Activated T-helper 17 cell treated with anti-CD3 and anti-CD28 coated beads, Interleukin-2, amount 50 U/mL, for 72 hours (primary cell): ENCODE data around the gene ASCC2. TPM values are rescaled to one million over a fixed set of nuclear protein-coding genes. Genes with fewer than 3 reads are reported as not detected.
"Not testable (repeated sequence)": the region's sequence is repeated elsewhere in the genome, so short reads cannot be mapped to it uniquely, and the experiment has no call there.

Experiments used
- ATAC-seq: fragments of 150-1000 bp; cut with Tn5 transposase; replicated peaks from 2 replicates; pipeline ENCODE4 v1.10.0; 2021; ENCODE audit warnings: mild to moderate bottlenecking, moderate library complexity
- H3K27ac Mint-ChIP-seq: one replicate; pipeline ENCODE4 v1.8.0; 2022; ENCODE audit warnings: mixed read lengths
- H3K27me3 Mint-ChIP-seq: one replicate; pipeline ENCODE4 v1.8.0; 2022; ENCODE audit warnings: mixed read lengths
- H3K36me3 Mint-ChIP-seq: one replicate; pipeline ENCODE4 v1.8.0; 2022; ENCODE audit warnings: low read depth, mild to moderate bottlenecking, mixed read lengths
- H3K4me1 Mint-ChIP-seq: one replicate; pipeline ENCODE4 v1.8.0; 2022; ENCODE audit warnings: mixed read lengths
- H3K4me3 Mint-ChIP-seq: one replicate; pipeline ENCODE4 v1.8.0; 2022; ENCODE audit warnings: mild to moderate bottlenecking, mixed read lengths
- H3K9me3 Mint-ChIP-seq: one replicate; pipeline ENCODE4 v1.8.0; 2022; ENCODE audit warnings: mixed read lengths
- total RNA-seq, 2 donors: library from RNA; stranded (reverse); gene quantifications; one replicate each; pipeline ENCODE4 v1.2.3, GENCODE V29; 2022

ASCC2 gene
- total RNA-seq, 2 donors from 2014 or later: 62.0 to 79.4 TPM

GRCh38 chr22:29867851-29868250 is 29.8 kb upstream of the ASCC2 start:
- Mint-ChIP-seq H3K9me3 (no peaks in the 10 kb centered on the region), H3K4me3 (no peak overlapping the region), H3K36me3 (no peaks in the 10 kb centered on the region), H3K27ac (no peak overlapping the region), H3K4me1 (peaks cover 5% of the 10 kb centered on the region), H3K27me3 (peaks cover 4% of the 10 kb centered on the region)
- ATAC-seq: no peak

- Mint-ChIP-seq H3K4me1 (peaks cover 5% of the 10 kb centered on the region), H3K27ac (no peak overlapping the region), H3K36me3 (no peaks in the 10 kb centered on the region), H3K9me3 (no peaks in the 10 kb centered on the region), H3K4me3 (no peak overlapping the region), H3K27me3 (peaks cover 4% of the 10 kb centered on the region)
- ATAC-seq: no peak
These were observed 29.2 kb upstream of the ASCC2 start for GRCh38 chr22:29867260-29867659.

GRCh38 chr22:29865572-29865971 is 27.5 kb upstream of the ASCC2 start:
- H3K27me3 Mint-ChIP-seq, H3K27ac Mint-ChIP-seq, H3K4me3 Mint-ChIP-seq, H3K4me1 Mint-ChIP-seq, H3K9me3 Mint-ChIP-seq, ATAC-seq, H3K36me3 Mint-ChIP-seq: not testable (repeated sequence)

- Mint-ChIP-seq H3K27me3 (no peaks in the 10 kb centered on the region), H3K9me3 (no peaks in the 10 kb centered on the region), H3K4me3 (no peak overlapping the region), H3K4me1 (no peaks in the 10 kb centered on the region), H3K36me3 (no peaks in the 10 kb centered on the region), H3K27ac (no peak overlapping the region)
- ATAC-seq: no peak
These were observed 23.7 kb upstream of the ASCC2 start for GRCh38 chr22:29861672-29862297.

GRCh38 chr22:29860006-29860766 is 22.1 kb upstream of the ASCC2 start:
- H3K9me3 Mint-ChIP-seq: no peaks in the 10 kb centered on the region
- ATAC-seq: no peak
- H3K27ac Mint-ChIP-seq: peak overlapping the region; percentile 12
- H3K4me1 Mint-ChIP-seq: no peaks in the 10 kb centered on the region
- H3K4me3 Mint-ChIP-seq: no peak overlapping the region
- H3K27me3 Mint-ChIP-seq: no peaks in the 10 kb centered on the region
- no peaks in the 10 kb centered on the region for H3K36me3 Mint-ChIP-seq

GRCh38 chr22:29859030-29859429 is 21.0 kb upstream of the ASCC2 start:
- H3K4me3 Mint-ChIP-seq, H3K4me1 Mint-ChIP-seq, H3K27ac Mint-ChIP-seq, H3K9me3 Mint-ChIP-seq, H3K36me3 Mint-ChIP-seq, H3K27me3 Mint-ChIP-seq, ATAC-seq: not testable (repeated sequence)

GRCh38 chr22:29856496-29856895 is 18.4 kb upstream of the ASCC2 start:
- Mint-ChIP-seq H3K4me1 (no peaks in the 10 kb centered on the region), H3K27me3 (no peaks in the 10 kb centered on the region), H3K9me3 (no peaks in the 10 kb centered on the region), H3K36me3 (no peaks in the 10 kb centered on the region), H3K27ac (no peak overlapping the region), H3K4me3 (no peak overlapping the region)
- no peak for ATAC-seq

- Mint-ChIP-seq H3K4me1 (no peaks in the 10 kb centered on the region), H3K4me3 (no peak overlapping the region), H3K27me3 (no peaks in the 10 kb centered on the region), H3K27ac (no peak overlapping the region), H3K9me3 (no peaks in the 10 kb centered on the region), H3K36me3 (no peaks in the 10 kb centered on the region)
- ATAC-seq: no peak
These were observed 17.6 kb upstream of the ASCC2 start for GRCh38 chr22:29855611-29856181.

GRCh38 chr22:29854432-29854831 is 16.4 kb upstream of the ASCC2 start:
- Mint-ChIP-seq H3K9me3 (no peaks in the 10 kb centered on the region), H3K27me3 (no peaks in the 10 kb centered on the region), H3K4me1 (no peaks in the 10 kb centered on the region), H3K27ac (no peak overlapping the region), H3K36me3 (no peaks in the 10 kb centered on the region), H3K4me3 (no peak overlapping the region)
- no peak for ATAC-seq

GRCh38 chr22:29848111-29848510 is 10.0 kb upstream of the ASCC2 start:
- Mint-ChIP-seq H3K36me3 (no peaks in the 10 kb centered on the region), H3K9me3 (no peaks in the 10 kb centered on the region), H3K27me3 (no peaks in the 10 kb centered on the region), H3K4me3 (no peak overlapping the region), H3K27ac (no peak overlapping the region), H3K4me1 (no peaks in the 10 kb centered on the region)
- no peak for ATAC-seq

GRCh38 chr22:29846290-29846689 is 8.2 kb upstream of the ASCC2 start:
- H3K4me1 Mint-ChIP-seq: no peaks in the 10 kb centered on the region
- no peaks in the 10 kb centered on the region for H3K27me3 Mint-ChIP-seq
- ATAC-seq: no peak
- H3K9me3 Mint-ChIP-seq: no peaks in the 10 kb centered on the region
- H3K36me3 Mint-ChIP-seq: no peaks in the 10 kb centered on the region
- no peak overlapping the region for H3K27ac Mint-ChIP-seq
- no peak overlapping the region for H3K4me3 Mint-ChIP-seq

- Mint-ChIP-seq H3K36me3 (peaks cover 2% of the 10 kb centered on the region), H3K4me1 (peaks cover 3% of the 10 kb centered on the region), H3K27ac (no peak overlapping the region), H3K4me3 (no peak overlapping the region), H3K27me3 (no peaks in the 10 kb centered on the region), H3K9me3 (no peaks in the 10 kb centered on the region)
- ATAC-seq: no peak
These were observed 4.7 kb upstream of the ASCC2 start for GRCh38 chr22:29842740-29843139.

GRCh38 chr22:29842172-29842571 is 4.1 kb upstream of the ASCC2 start:
- H3K27ac Mint-ChIP-seq: no peak overlapping the region
- no peak overlapping the region for H3K4me3 Mint-ChIP-seq
- H3K4me1 Mint-ChIP-seq: peaks cover 3% of the 10 kb centered on the region
- ATAC-seq: no peak
- H3K36me3 Mint-ChIP-seq: peaks cover 6% of the 10 kb centered on the region
- no peaks in the 10 kb centered on the region for H3K27me3 Mint-ChIP-seq
- no peaks in the 10 kb centered on the region for H3K9me3 Mint-ChIP-seq

GRCh38 chr22:29840498-29840897 is 2.4 kb upstream of the ASCC2 start:
- ATAC-seq: no peak

GRCh38 chr22:29839039-29839438 is 965 bp upstream of the ASCC2 start:
- H3K36me3 Mint-ChIP-seq: peaks cover 19% of the 10 kb centered on the region
- no peaks in the 10 kb centered on the region for H3K9me3 Mint-ChIP-seq
- H3K4me1 Mint-ChIP-seq: peaks cover 13% of the 10 kb centered on the region
- peak overlapping the region; percentile 98 for H3K4me3 Mint-ChIP-seq
- no peaks in the 10 kb centered on the region for H3K27me3 Mint-ChIP-seq
- no peak for ATAC-seq
- H3K27ac Mint-ChIP-seq: peak overlapping the region; percentile 97

More at GRCh38 chr22:29840498-29840897, 2.4 kb upstream of the ASCC2 start:
- Mint-ChIP-seq H3K4me1 (peaks cover 12% of the 10 kb centered on the region), H3K27ac (no peak overlapping the region), H3K27me3 (no peaks in the 10 kb centered on the region), H3K4me3 (no peak overlapping the region), H3K36me3 (peaks cover 14% of the 10 kb centered on the region), H3K9me3 (no peaks in the 10 kb centered on the region)
